Uterus (tissue), 2 donors: ENCODE measurements around the gene TCHP.

ENCODE experiments used
- POLR2A ChIP-seq, 2 donors: fragments of 450-650 bp; IDR thresholded peaks; one replicate each; pipeline ENCODE4 v1.6.1; 2016; ENCODE audit warnings: antibody characterized with exemption in 2 of 2, mild to moderate bottlenecking in 1 of 2, moderate library complexity in 1 of 2
- TF ChIP-seq, protein P1 (sequence below), 4 experiments: fragments of 200-600 bp in 2 of 4; fragments of 450-650 bp in 2 of 4; sonication (generic) in 2 of 4; IDR thresholded peaks; one replicate each; pipeline ENCODE4 v1.5.1; 2016 to 2019; ENCODE audit warnings: antibody characterized with exemption in 4 of 4, mild to moderate bottlenecking in 2 of 4, moderate library complexity in 1 of 4

DNA sequence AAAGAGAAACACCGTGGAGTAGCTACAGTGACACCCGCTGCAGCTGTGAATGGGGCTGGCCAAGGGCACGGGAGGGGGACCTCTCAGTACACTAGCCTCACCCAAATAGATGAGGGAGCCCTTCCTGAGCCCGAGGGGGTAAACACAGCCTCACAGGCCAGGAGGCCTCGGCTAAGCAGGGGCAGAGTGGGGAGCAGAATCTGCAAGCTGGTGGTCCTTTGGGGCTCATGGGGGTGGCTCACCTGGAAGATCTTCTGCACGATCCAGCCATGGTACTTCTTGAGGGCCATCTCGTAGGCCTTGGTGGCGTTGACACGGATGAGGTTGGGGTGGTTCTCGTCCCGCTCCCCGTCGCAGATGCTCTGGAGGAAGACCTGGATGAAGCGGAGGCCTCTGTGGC, 44.7 kb upstream of the TCHP start:
- TF ChIP-seq, protein P1, sequence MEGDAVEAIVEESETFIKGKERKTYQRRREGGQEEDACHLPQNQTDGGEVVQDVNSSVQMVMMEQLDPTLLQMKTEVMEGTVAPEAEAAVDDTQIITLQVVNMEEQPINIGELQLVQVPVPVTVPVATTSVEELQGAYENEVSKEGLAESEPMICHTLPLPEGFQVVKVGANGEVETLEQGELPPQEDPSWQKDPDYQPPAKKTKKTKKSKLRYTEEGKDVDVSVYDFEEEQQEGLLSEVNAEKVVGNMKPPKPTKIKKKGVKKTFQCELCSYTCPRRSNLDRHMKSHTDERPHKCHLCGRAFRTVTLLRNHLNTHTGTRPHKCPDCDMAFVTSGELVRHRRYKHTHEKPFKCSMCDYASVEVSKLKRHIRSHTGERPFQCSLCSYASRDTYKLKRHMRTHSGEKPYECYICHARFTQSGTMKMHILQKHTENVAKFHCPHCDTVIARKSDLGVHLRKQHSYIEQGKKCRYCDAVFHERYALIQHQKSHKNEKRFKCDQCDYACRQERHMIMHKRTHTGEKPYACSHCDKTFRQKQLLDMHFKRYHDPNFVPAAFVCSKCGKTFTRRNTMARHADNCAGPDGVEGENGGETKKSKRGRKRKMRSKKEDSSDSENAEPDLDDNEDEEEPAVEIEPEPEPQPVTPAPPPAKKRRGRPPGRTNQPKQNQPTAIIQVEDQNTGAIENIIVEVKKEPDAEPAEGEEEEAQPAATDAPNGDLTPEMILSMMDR (IDR thresholded peaks at IDR 0.05), result no peak
- no peak for TF ChIP-seq POLR2A (IDR thresholded peaks at IDR 0.05)
